GM23338 (cell line): ENCODE data around the gene CACTIN.

Experiments used
- CTCF ChIP-seq, 2 experiments: fragments of 200-600 bp in 1 of 2; sonication (generic) in 1 of 2; conservative IDR thresholded peaks; 2 replicates each; pipeline versions ENCODE4 v1.5.1 to v1.6.1; 2016 to 2017; ENCODE audit warnings: antibody characterized with exemption in 2 of 2, low read depth in 2 of 2, mild to moderate bottlenecking in 2 of 2, moderate library complexity in 1 of 2
- NANOG ChIP-seq: IDR thresholded peaks from 2 replicates; pipeline ENCODE4 v1.6.1; 2016; ENCODE audit warnings: antibody characterized with exemption, borderline replicate concordance
- POLR2AphosphoS5 ChIP-seq: IDR thresholded peaks from 2 replicates; pipeline ENCODE4 v1.6.1; 2016; ENCODE audit warnings: antibody characterized with exemption, low read depth
- REST ChIP-seq: IDR thresholded peaks from one replicate; pipeline ENCODE4 v1.6.1; 2018; ENCODE audit warnings: antibody characterized with exemption; ENCODE audit not compliant: unreplicated experiment

- TF ChIP-seq REST (no peak), CTCF (conservative IDR thresholded peaks at IDR 0.05; ENCODE audit: low read depth in 2 of 2) (no peak), POLR2AphosphoS5 (no peak), NANOG (no peak)
Observed at GRCh38 chr19:3646336-3647092, 19.9 kb upstream of the CACTIN start.
